Epithelial cell of prostate (primary cell): ENCODE data around the gene LIAS.

ENCODE experiments used
- DNase-seq: peaks from one replicate; pipeline ENCODE4 v3.0.0-alpha.2; 2011; ENCODE audit warnings: low read depth, low spot score
- H3K27ac ChIP-seq: fragments of 450-650 bp; 2 replicates; pipeline ENCODE4 v1.5.1; 2017; ENCODE audit warnings: mild to moderate bottlenecking

Gene LIAS

GRCh38 chr4:39525822-39526690, 67.2 kb downstream of the LIAS start:
- no peak for DNase-seq
- peak overlapping the region; percentile 87 for H3K27ac ChIP-seq

- H3K27ac ChIP-seq, result peak overlapping the region; percentile 87
- no peak for DNase-seq
These were observed 68.0 kb downstream of the LIAS start for GRCh38 chr4:39526765-39527295.

- peak; percentile 86 for DNase-seq
- peak within 1 kb of the TSS; percentile 87 for H3K27ac ChIP-seq
These were observed 68.6 kb downstream of the LIAS start, which contains the start of gene UGDH for GRCh38 chr4:39527296-39528060. UGDH (minus strand) TSS chr4:39527439; CDS start chr4:39521512, 5,927 bp downstream.

- no peak for DNase-seq
- peak overlapping the region; percentile 87 for H3K27ac ChIP-seq
These were observed 69.2 kb downstream of the LIAS start for GRCh38 chr4:39528061-39528465.
